Measurements from ENCODE around the gene SIK3.

SIK3 gene

GRCh38 chr11:117002639-117003299 is 95.5 kb downstream of the SIK3 start:
- Histone ChIP-seq H2AFZ (ENCODE audit: low read depth) (no peak overlapping the region), H3K4me1 (ENCODE audit: low read depth, poor library complexity, severe bottlenecking) (peaks cover 21% of the 10 kb centered on the region), H3K36me3 (ENCODE audit: insufficient read depth) (no peaks in the 10 kb centered on the region), H3K79me2 (ENCODE audit: insufficient read depth, low read depth) (no peaks in the 10 kb centered on the region), H4K20me1 (ENCODE audit: insufficient read depth) (no peaks in the 10 kb centered on the region), H3K4me3 (IDR thresholded peaks at IDR 0.05; ENCODE audit: insufficient read depth, low read depth, low read length) (no peak overlapping the region), H3K4me2 (no peak overlapping the region), H3K27ac (no peak overlapping the region), H3K27me3 (ENCODE audit: insufficient read depth, low read depth) (no peaks in the 10 kb centered on the region), H3K9ac (no peak overlapping the region)
- TF ChIP-seq, protein P1, sequence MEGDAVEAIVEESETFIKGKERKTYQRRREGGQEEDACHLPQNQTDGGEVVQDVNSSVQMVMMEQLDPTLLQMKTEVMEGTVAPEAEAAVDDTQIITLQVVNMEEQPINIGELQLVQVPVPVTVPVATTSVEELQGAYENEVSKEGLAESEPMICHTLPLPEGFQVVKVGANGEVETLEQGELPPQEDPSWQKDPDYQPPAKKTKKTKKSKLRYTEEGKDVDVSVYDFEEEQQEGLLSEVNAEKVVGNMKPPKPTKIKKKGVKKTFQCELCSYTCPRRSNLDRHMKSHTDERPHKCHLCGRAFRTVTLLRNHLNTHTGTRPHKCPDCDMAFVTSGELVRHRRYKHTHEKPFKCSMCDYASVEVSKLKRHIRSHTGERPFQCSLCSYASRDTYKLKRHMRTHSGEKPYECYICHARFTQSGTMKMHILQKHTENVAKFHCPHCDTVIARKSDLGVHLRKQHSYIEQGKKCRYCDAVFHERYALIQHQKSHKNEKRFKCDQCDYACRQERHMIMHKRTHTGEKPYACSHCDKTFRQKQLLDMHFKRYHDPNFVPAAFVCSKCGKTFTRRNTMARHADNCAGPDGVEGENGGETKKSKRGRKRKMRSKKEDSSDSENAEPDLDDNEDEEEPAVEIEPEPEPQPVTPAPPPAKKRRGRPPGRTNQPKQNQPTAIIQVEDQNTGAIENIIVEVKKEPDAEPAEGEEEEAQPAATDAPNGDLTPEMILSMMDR (conservative IDR thresholded peaks at IDR 0.05; ENCODE audit: low read depth, low read length), result no peak

DNA sequence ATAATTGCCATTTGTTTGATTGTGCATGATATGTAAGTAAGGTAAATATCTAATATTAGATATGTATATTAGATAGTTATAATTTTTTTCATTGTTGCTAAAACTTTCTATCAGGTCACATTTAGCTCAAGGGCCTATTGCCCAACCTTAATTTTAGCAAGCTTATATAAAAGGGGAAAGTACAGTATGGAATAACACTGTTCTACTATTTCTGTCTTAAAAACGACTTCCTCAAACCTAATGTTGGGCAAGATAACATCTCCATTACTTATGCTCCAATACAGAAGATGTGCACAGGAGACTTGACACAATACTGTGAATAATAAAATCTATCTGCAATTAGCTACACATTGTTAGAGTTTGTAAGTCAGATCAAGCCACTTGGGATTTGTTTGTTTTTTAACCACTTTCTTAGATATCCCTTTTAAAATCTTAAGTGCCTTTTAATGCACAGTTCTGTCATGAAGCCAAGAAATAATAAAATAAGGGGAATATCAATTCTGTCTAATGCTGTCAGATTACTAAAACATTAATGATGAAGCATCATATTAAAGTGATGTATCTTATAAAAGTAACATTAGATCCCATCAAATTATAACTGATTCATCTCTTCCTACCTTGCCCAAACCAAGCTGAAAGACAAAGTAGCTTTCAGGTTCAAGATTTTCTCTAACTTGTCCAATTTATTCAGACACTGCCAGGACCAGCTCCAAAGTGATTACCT is 98.1 kb downstream of the SIK3 start:
- Histone ChIP-seq H3K27ac (no peak overlapping the region), H2AFZ (ENCODE audit: low read depth) (no peak overlapping the region), H3K9ac (no peak overlapping the region), H3K4me3 (IDR thresholded peaks at IDR 0.05; ENCODE audit: insufficient read depth, low read depth, low read length) (no peak overlapping the region), H4K20me1 (ENCODE audit: insufficient read depth) (no peaks in the 10 kb centered on the region), H3K4me1 (ENCODE audit: low read depth, poor library complexity, severe bottlenecking) (peaks cover 16% of the 10 kb centered on the region), H3K79me2 (ENCODE audit: insufficient read depth, low read depth) (no peaks in the 10 kb centered on the region), H3K36me3 (ENCODE audit: insufficient read depth) (no peaks in the 10 kb centered on the region), H3K27me3 (ENCODE audit: insufficient read depth, low read depth) (no peaks in the 10 kb centered on the region), H3K4me2 (no peak overlapping the region)
- TF ChIP-seq, protein P1 (conservative IDR thresholded peaks at IDR 0.05; ENCODE audit: low read depth, low read length), result no peak

- H3K9ac ChIP-seq, result no peak overlapping the region
- H4K20me1 ChIP-seq (ENCODE audit: insufficient read depth), result no peaks in the 10 kb centered on the region
- no peak overlapping the region for H3K27ac ChIP-seq
- H3K36me3 ChIP-seq (ENCODE audit: insufficient read depth), result no peaks in the 10 kb centered on the region
- TF ChIP-seq, protein P1 (conservative IDR thresholded peaks at IDR 0.05; ENCODE audit: low read depth, low read length), result no peak
- no peaks in the 10 kb centered on the region for H3K27me3 ChIP-seq (ENCODE audit: insufficient read depth, low read depth)
- H3K4me3 ChIP-seq (IDR thresholded peaks at IDR 0.05; ENCODE audit: insufficient read depth, low read depth, low read length), result no peak overlapping the region
- H3K4me1 ChIP-seq (ENCODE audit: low read depth, poor library complexity, severe bottlenecking), result peaks cover 16% of the 10 kb centered on the region
- H2AFZ ChIP-seq (ENCODE audit: low read depth), result no peak overlapping the region
- H3K4me2 ChIP-seq, result no peak overlapping the region
- peaks cover 6% of the 10 kb centered on the region; the same call in 1 of the 2 replicates for H3K79me2 ChIP-seq (ENCODE audit: insufficient read depth, low read depth)
These were observed 101.2 kb downstream of the SIK3 start for GRCh38 chr11:116997071-116997470.

DNA sequence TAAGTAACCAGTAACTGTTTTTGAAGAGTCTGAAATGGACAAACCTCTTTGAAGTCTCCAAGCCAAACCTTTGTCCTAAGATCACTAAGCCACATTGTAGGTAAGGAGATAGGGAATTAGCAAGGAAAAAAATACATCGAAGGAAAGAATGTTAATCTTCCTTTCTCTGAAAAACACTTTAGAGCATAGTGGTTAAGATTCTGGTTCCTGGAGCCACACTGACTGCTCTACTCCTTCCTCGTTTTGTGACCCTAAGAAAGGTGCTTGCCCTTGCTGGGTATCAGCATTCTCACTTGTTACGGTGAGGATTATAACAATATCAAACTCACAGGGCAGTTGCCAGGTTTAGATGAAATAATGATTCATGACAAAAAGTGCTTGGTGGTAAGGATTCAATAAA is 104.0 kb downstream of the SIK3 start:
- TF ChIP-seq, protein P1 (conservative IDR thresholded peaks at IDR 0.05; ENCODE audit: low read depth, low read length), result no peak
- H3K9ac ChIP-seq, result no peak overlapping the region
- no peaks in the 10 kb centered on the region for H3K27me3 ChIP-seq (ENCODE audit: insufficient read depth, low read depth)
- H3K4me3 ChIP-seq (IDR thresholded peaks at IDR 0.05; ENCODE audit: insufficient read depth, low read depth, low read length), result no peak overlapping the region
- no peak overlapping the region for H2AFZ ChIP-seq (ENCODE audit: low read depth)
- peaks cover 22% of the 10 kb centered on the region; the same call in 1 of the 2 replicates for H3K79me2 ChIP-seq (ENCODE audit: insufficient read depth, low read depth)
- H3K4me1 ChIP-seq (ENCODE audit: low read depth, poor library complexity, severe bottlenecking), result peaks cover 23% of the 10 kb centered on the region
- no peaks in the 10 kb centered on the region for H3K36me3 ChIP-seq (ENCODE audit: insufficient read depth)
- no peak overlapping the region for H3K27ac ChIP-seq
- no peaks in the 10 kb centered on the region for H4K20me1 ChIP-seq (ENCODE audit: insufficient read depth)
- no peak overlapping the region for H3K4me2 ChIP-seq
